HAP-1 (cell line): Measurements from ENCODE around the gene FAM240A.

Experiments
- DNase-seq, 2 experiments: peaks; one replicate each; pipeline ENCODE4 v3.0.0-alpha.2; 2016 to 2020; ENCODE audit warnings: low spot score in 2 of 2
- H3K27me3 ChIP-seq: fragments of 250-450 bp; sonication (Bioruptor Pico); 2 replicates; pipeline ENCODE4 v1.5.1; 2020; ENCODE audit warnings: low read depth, mild to moderate bottlenecking, moderate library complexity
- H3K36me3 ChIP-seq: fragments of 250-450 bp; sonication (Bioruptor Pico); replicated peaks from 2 replicates; pipeline ENCODE4 v1.5.1; 2020; ENCODE audit warnings: mild to moderate bottlenecking
- H3K4me1 ChIP-seq: fragments of 250-450 bp; sonication (Bioruptor Pico); 2 replicates; pipeline ENCODE4 v1.5.1; 2020; ENCODE audit warnings: mild to moderate bottlenecking
- H3K4me3 ChIP-seq: fragments of 250-450 bp; sonication (Bioruptor Pico); 2 replicates; pipeline ENCODE4 v1.5.1; 2020; ENCODE audit warnings: mild to moderate bottlenecking, moderate library complexity
- H3K9me3 ChIP-seq: fragments of 250-450 bp; sonication (Bioruptor Pico); 2 replicates; pipeline ENCODE4 v1.5.1; 2020; ENCODE audit warnings: mild to moderate bottlenecking, moderate library complexity
- in situ Hi-C: fragments of 300-500 bp; cut with MboI; formaldehyde crosslinking; loops from 3 replicates; pipeline ENCODE4 v1.14.3; 2020; ENCODE audit warnings: low sequenced_read_pairs, inconsistent platforms, mixed read lengths

The FAM240A gene

DNA sequence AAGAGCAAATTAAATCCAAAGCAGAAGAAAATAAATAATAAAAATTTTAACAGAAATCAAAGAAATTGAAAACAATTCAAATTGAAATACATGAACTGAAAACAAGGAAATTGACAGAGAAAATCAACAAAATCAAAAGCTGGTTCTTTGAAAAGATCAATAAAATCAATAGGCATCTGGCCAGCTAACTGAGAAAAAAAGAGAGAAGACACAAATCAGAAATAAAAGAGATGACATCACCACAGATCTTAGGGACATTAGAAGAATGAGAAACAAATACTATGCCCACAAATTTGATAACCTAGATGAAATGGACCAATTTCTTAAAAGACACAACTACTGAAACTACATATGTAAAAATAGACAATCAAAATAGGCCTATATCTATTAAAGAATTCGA, 38.8 kb downstream of the FAM240A start:
- Histone ChIP-seq H3K9me3 (no peaks in the 10 kb centered on the region), H3K4me1 (peaks cover 5% of the 10 kb centered on the region; the same call in 1 of the 2 replicates), H3K4me3 (no peak overlapping the region), H3K36me3 (no peaks in the 10 kb centered on the region), H3K27me3 (no peaks in the 10 kb centered on the region)
- no peak for DNase-seq
- in situ Hi-C loops, result no loop called here

DNA sequence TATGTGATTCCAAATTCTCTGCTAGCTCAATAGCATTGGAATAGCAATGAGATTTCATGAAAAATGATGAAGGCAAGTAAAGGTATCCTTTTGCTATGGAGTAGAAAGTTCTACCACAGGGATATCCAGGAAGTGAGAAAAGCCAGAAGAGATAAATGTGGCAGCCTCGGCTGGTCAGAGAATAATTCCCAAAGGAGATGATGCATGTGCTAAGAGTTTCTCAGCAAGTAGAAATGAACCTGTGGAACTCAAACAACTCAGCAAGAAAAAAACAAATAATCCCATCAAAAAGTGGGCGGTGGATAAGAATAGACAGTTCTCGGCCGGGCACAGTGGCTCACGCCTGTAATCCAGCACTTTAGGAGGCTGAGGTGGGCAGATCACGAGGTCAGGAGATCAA, 42.9 kb downstream of the FAM240A start:
- Histone ChIP-seq H3K4me3 (no peak overlapping the region), H3K36me3 (no peaks in the 10 kb centered on the region), H3K9me3 (no peaks in the 10 kb centered on the region), H3K4me1 (peaks cover 14% of the 10 kb centered on the region), H3K27me3 (no peaks in the 10 kb centered on the region)
- in situ Hi-C loops, result no loop called here
- DNase-seq, result no peak

DNA sequence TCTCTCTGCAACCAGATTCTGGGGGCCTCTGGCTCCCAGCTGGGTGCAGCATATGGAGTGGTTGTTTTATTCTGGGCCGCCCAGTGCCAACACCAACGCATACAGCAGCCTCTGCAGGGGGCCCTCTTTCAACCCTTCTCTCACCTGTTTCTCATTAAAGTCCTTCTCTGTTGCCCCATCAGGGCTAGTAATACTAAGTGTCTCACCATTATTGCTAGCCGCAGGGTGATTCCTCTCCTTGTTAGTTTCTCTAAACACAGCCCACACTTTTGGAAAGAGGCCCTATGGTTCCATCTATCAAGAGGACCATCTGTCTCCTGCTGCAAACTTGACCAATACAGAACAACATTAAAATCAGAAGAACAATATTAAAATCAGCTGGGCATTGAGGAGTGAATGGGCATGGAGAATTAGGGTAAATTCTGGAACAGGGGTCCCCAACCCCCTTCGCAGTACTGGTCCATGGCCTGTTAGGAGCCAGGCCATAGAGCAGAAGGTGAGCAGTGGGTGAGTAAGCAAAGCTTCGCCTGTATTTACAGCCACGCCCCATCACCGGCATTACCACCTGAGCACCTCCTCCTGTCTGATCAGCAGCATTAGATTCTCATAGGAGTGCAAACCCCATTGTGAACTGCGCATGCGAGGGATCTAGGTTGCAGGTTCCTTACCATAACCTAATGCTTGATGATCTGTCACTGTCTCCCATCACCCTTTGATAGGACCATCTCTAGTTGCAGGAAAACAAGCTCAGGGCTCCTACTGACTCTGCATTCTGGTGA, 44.6 kb downstream of the FAM240A start:
- no peak for DNase-seq
- Histone ChIP-seq H3K36me3 (no peaks in the 10 kb centered on the region), H3K27me3 (no peaks in the 10 kb centered on the region), H3K9me3 (no peaks in the 10 kb centered on the region), H3K4me3 (no peak overlapping the region), H3K4me1 (peaks cover 14% of the 10 kb centered on the region)
- in situ Hi-C loops, result no loop called here

DNA sequence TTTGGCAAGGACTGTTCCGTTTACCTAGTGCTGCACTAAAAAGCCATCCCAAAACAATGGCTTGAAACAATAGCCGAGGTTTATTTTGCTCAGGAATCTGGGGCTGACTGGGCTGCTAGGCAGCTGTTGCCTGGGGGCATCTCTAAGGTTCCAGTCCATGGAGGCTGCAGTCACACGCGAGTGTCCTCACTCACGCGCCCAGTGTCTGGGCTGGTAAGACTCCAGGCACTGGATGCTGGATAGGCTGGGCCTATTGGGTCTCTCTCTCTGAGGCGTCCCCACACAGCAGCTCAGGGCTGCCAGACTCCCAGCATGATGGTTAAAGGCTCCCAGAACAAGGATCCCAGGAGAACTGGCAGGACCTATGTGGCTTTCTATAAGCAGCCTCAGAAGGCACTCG, 47.0 kb downstream of the FAM240A start:
- peak; percentile 42 to 76 for DNase-seq
- Histone ChIP-seq H3K4me1 (peaks cover 12% of the 10 kb centered on the region), H3K9me3 (no peaks in the 10 kb centered on the region), H3K4me3 (no peak overlapping the region), H3K36me3 (no peaks in the 10 kb centered on the region), H3K27me3 (no peaks in the 10 kb centered on the region)
- in situ Hi-C loops, result no loop called here

DNA sequence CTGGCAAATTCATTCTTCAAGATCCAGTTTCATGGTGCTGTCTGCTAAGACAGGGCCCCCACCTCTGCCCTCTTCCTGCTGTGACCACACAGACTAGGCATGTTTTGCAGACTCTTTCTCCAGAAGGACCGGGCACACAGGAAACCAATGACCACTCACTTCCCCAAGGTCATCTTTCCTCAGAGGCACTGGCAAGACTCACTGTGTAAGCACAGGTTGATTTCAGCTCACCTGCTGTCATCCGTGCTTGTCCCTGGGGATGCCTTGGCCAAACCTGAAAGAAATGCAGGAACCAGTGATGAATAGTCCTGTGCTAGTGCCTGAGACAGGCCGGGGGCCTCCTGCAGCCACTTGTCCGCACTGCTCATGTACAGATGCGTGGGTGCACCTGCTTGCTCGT, 47.7 kb downstream of the FAM240A start:
- in situ Hi-C loops, result no loop called here
- Histone ChIP-seq H3K4me1 (peaks cover 9% of the 10 kb centered on the region), H3K9me3 (no peaks in the 10 kb centered on the region), H3K4me3 (no peak overlapping the region), H3K36me3 (no peaks in the 10 kb centered on the region), H3K27me3 (no peaks in the 10 kb centered on the region)
- DNase-seq, result no peak

DNA sequence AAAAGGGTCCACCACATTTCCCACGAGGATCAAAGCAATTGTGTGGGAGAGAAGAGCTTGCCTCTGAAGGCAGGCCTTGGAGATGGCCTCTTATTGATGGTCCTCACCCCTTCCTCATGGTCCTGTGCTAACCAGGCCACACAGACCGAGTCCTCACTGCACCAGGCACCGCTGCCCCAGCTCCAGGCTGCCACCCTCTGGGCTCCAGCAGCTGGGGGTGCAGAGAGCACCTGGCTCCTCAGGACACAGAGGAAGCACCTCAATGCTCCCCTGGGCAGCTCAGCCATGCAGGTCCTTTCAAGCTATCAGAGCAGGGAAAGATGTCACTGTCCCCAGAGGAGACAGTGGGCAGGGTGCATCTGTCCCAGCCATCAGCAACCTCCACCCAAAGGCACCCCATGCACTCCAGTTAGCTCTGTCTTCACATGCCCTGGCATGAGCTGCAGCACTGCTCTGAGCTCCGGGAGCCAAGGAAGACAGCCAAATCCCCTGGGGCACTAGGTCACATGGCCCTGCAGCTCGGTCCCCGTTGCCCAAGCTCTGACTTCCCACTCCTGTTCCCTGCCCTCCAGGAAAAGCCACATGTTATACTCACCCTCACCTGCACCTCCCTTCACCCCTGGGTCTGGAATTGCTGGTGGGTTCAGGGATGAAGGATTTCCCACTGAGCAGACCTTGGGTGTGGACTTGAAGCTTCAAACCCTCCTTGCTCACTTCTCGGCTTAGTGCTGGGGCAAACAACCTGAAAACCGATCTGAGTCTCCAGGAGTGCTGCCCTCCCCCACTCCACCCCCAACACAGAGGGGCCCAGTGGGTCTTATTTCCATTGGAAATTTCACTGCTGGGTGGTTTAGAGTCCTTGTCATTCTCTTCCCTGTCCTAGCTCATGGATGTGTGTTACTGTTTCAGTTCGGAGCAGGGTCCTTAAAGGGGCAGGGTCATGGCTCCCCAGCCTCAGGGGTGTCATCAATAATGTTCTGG, 48.5 kb downstream of the FAM240A start:
- DNase-seq, result no peak
- in situ Hi-C loops, result no loop called here
- H3K4me1 ChIP-seq, result peaks cover 9% of the 10 kb centered on the region
- no peaks in the 10 kb centered on the region for H3K36me3 ChIP-seq
- no peaks in the 10 kb centered on the region for H3K27me3 ChIP-seq
- no peaks in the 10 kb centered on the region for H3K9me3 ChIP-seq
- no peak overlapping the region for H3K4me3 ChIP-seq

DNA sequence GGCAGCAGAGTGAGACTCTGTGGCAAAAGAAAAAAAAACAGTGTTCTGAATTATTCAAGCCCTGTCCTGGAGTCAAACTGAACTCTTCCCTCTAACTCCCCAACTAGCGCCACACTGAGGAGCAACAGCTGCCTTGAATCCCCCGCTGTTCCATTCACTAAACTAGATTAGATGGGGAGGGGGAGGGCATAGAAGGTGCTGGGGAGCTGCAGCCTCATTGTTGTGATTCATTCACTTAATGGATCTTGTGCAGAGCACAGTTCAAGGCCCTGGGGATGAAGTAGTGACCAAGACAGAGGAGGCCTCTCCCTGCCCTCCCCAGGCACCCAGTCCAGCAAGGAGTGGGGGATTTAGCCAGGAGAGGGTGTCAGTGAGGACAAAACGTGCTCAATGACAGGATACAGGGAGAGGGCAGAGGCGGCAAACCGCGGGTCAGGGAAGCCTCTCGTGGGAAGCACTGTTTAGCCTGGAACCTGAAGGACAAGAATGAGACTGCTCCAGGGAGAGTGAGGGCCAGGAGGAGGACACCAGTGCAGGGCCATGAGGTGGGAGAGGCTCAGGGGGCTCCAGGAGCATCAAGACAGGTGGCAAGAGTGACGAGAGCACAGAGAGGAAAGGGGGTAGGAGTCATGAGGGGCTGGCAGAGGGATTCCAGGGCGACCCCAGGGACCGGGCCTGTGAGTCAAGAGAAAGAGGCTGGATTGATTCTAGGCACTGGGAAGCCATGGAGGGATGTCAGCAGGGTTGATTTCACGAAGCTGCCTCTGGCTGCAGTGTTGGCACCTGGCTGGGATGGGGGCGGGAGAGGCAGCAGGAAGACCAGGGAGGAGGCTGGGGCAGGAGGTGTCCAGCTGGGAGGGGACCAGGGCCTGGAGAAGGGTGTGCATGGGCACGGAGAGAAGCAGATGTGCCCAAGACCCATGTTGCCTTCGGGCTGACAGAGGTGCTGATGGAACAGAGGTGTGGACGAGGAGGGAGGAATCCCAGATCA, 49.7 kb downstream of the FAM240A start:
- DNase-seq, result peak in 1 of 2 experiments; percentile 7
- no peaks in the 10 kb centered on the region for H3K36me3 ChIP-seq
- H3K27me3 ChIP-seq, result no peaks in the 10 kb centered on the region
- H3K4me3 ChIP-seq, result no peak overlapping the region
- in situ Hi-C loops, result no loop called here
- H3K9me3 ChIP-seq, result no peaks in the 10 kb centered on the region
- peaks cover 9% of the 10 kb centered on the region for H3K4me1 ChIP-seq

DNA sequence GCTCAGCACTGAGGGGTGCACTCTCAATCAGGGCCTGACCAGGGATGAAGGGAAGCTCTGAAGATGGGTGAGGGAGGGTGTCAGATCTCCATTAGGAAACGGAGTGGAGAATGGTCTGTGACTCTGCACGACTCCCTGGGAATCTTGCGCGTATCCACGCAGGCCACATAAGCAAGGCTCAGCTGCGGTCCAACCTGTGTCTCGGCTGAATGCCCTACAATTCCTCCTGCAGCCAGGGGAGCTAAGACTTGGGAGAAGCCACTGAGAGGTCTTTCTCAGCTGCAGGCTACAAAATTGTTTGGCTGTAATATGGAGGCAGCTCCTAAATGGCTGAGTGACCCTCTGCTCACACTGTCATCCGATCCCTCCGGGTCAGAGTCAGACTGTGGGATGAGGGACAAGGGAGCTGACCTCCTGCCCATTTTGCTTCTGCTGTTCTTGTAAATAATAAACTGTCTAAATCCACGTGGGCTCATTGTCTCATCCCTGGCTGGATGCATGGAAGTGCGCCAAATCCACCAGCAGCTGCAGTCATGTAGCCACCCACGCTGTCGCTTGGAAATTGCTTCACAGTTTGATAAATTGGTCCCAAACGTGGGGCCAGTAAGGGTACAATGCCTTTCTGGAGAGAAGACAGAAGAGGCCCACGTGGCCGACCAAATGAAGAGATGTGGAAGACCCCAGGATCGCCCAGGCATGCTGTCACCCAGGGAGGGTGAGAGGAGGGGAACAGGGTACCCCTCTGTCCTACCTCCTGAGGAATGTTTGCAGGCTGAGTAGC, 50.6 kb downstream of the FAM240A start:
- H3K36me3 ChIP-seq, result no peaks in the 10 kb centered on the region
- peaks cover 9% of the 10 kb centered on the region for H3K4me1 ChIP-seq
- no peaks in the 10 kb centered on the region for H3K27me3 ChIP-seq
- no peak overlapping the region for H3K4me3 ChIP-seq
- H3K9me3 ChIP-seq, result no peaks in the 10 kb centered on the region
- DNase-seq, result peak in 1 of 2 experiments; percentile 8
- in situ Hi-C loops, result no loop called here

DNA sequence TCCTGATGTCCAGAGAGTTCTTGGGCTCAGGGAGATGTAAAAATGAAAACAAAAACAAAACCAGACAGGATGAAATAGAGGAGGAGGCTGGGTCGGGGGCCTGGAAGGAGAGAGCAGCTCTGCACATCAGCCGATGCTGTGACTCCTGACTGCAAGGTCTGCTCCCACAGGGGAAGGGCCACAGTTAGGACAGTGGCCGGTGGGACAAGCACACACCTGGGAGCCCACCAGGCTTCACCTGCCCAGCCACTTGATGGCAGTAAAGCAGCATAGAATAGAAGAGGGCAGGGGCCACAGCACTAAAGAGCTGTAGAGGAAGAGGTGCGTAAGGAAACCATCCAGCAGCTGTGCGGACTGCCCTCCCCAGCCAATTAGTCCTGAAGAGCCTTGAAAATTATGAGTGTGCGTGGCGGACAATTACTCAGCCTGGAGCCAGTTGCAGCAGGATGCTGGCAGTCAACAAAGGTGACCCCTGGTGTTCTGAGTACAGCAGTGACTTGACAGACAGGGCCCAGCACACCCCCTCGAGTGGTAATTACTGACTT, 51.3 kb downstream of the FAM240A start:
- no peaks in the 10 kb centered on the region for H3K9me3 ChIP-seq

DNA sequence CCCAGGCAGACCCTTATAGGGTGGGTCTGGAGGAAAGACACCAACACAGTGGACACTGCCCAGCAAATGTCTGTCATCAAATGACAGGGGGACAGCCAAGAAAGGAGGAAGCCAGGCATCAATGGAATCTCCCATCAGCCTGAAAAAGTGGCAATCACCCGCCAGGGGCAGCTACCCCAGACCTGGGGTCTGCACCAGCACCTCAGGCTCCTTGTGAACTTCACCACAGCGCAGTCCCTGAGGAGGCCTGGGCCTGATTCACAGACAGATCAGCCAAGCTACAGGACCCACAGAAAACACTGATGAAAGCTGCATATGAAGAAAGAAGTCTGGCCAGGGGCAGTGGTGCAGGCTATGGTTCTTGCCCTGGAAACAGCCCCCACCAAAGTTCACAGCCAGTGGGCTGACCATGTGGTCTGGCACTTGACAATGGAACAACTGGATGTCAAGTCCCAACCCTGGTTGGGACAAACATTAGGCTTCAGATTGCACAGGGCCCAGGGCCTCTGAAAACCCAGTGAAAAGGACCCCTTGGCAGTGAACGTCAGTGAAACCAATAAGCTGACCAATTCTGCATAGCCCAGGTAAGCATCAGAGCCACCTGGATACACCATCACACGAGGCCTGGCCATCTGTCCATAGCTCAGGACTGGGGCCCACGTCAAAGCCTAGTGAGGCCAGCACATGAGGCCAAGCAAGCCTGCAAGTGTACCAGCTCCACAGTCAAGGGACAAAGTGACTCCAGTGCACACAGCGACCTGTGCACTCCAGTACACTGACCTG, 52.1 kb downstream of the FAM240A start:
- Histone ChIP-seq H3K36me3 (no peaks in the 10 kb centered on the region), H3K4me1 (peaks cover 2% of the 10 kb centered on the region), H3K27me3 (no peaks in the 10 kb centered on the region), H3K9me3 (no peaks in the 10 kb centered on the region), H3K4me3 (no peak overlapping the region)
- in situ Hi-C loops, result no loop called here
- DNase-seq, result no peak

More for the DNA sequence above, 51.3 kb downstream of the FAM240A start:
- Histone ChIP-seq H3K36me3 (no peaks in the 10 kb centered on the region), H3K27me3 (no peaks in the 10 kb centered on the region), H3K4me1 (peaks cover 9% of the 10 kb centered on the region), H3K4me3 (no peak overlapping the region)
- peak in 1 of 2 experiments; percentile 26 for DNase-seq
- in situ Hi-C loops, result no loop called here

DNA sequence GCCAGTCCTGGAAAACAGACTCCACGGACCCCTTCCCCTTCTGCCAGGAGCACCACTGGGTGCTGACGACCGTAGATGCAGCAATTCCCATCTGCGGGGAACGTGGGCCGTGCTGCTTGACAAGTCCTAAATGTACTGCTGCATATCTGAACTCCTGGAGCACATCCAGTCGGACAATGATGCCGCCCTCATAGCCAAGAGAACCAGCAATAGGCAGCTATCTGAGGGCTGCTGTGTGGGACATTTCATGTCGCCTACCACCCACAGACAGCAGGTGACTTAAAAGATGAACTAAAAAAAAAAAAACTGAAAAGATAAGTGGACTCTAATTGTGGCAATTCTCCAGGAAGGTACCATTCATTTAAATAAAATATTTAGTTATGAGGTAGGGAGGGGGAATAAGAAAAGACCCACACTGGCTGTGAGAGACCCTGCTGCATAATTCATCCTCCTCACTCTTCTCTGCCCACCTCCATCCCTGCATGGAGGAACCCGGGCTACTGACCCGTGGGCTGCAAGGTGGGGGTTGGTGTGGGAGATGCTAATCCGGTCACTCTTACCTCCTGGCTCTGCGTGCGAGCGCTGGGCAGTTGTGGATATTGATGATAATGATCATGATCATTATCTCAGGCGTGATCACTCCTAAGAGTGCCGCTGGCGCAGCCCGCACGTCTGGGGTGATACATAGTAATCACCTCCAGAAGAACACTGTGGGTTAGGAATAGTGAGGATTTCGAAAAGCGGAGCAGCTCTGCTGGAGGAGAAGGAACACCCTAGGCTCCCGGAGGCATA, 52.8 kb downstream of the FAM240A start:
- in situ Hi-C loops, result no loop called here
- H3K36me3 ChIP-seq, result no peaks in the 10 kb centered on the region
- no peaks in the 10 kb centered on the region for H3K9me3 ChIP-seq
- no peaks in the 10 kb centered on the region for H3K4me1 ChIP-seq
- DNase-seq, result no peak
- no peak overlapping the region for H3K4me3 ChIP-seq
- H3K27me3 ChIP-seq, result no peaks in the 10 kb centered on the region
